Panc1 (cell line): ENCODE data around the gene ATL2. TPM values are rescaled to one million over a fixed set of nuclear protein-coding genes. Genes with fewer than 3 reads are reported as not detected.

Experiments used
- ATAC-seq: fragments of 200-7000 bp; cut with Tn5 transposase; 2 replicates; pipeline ENCODE4 v1.9.1; 2020; ENCODE audit warnings: mild to moderate bottlenecking, moderate library complexity
- BruUV-seq: library from RNA; stranded (reverse); fragments of 400-500 nt; replicated peaks from 2 replicates; lab custom pipeline; 2021; lab: Mats Ljungman, UMichigan
- CTCF ChIA-PET: fragments of 300-600 bp; sonication (Branson Sonifier 250); formaldehyde crosslinking; loops from one replicate; lab custom pipeline; 2022; ENCODE audit warnings: antibody characterized with exemption; lab: Charles Lee
- POLR2A ChIA-PET: fragments of 300-600 bp; sonication (Branson Sonifier 250); formaldehyde crosslinking; loops from one replicate; lab custom pipeline; 2022; ENCODE audit warnings: antibody characterized with exemption; lab: Charles Lee
- DNase-seq: peaks from one replicate; pipeline ENCODE4 v3.0.0-alpha.2; 2010; ENCODE audit warnings: low read depth, low spot score
- H3K27ac ChIP-seq: 2 replicates; pipeline ENCODE4 v1.5.1; 2011; ENCODE audit warnings: mild to moderate bottlenecking, low read length, inconsistent platforms
- H3K27me3 ChIP-seq: fragments of 200-500 bp; sonication (Bioruptor generic); 2 replicates; pipeline ENCODE4 v1.6.0; 2014; ENCODE audit warnings: low read length, inconsistent platforms; ENCODE audit not compliant: control insufficient read depth, insufficient read depth
- H3K36me3 ChIP-seq: fragments of 200-500 bp; sonication (Bioruptor generic); 2 replicates; pipeline ENCODE4 v1.5.1; 2014; ENCODE audit warnings: inconsistent platforms, mild to moderate bottlenecking, low read length, moderate library complexity; ENCODE audit not compliant: control insufficient read depth, insufficient read depth
- H3K4me1 ChIP-seq: 2 replicates; pipeline ENCODE4 v1.5.1; 2011; ENCODE audit warnings: inconsistent platforms, mild to moderate bottlenecking, low read length, moderate library complexity; ENCODE audit not compliant: control insufficient read depth, insufficient read depth
- H3K4me3 ChIP-seq, 2 experiments: 2 replicates each; pipeline ENCODE4 v1.5.1; 2011 to 2012; ENCODE audit warnings: low read depth in 2 of 2, low read length in 2 of 2, mild to moderate bottlenecking in 2 of 2, inconsistent platforms in 1 of 2, moderate library complexity in 1 of 2
- H3K9me3 ChIP-seq: fragments of 200-500 bp; sonication (Bioruptor generic); 2 replicates; pipeline ENCODE4 v1.5.1; 2014; ENCODE audit warnings: low read depth, mild to moderate bottlenecking, inconsistent platforms, low read length, moderate library complexity; ENCODE audit not compliant: control insufficient read depth, insufficient read depth
- CTCF ChIP-seq: fragments of 450-650 bp; IDR thresholded peaks from 2 replicates; pipeline ENCODE4 v1.5.1; 2017; ENCODE audit warnings: mild to moderate bottlenecking
- POLR2AphosphoS5 ChIP-seq: IDR thresholded peaks from 2 replicates; pipeline ENCODE4 v1.6.1; 2012; ENCODE audit warnings: mild to moderate bottlenecking, low read depth, low read length, moderate library complexity
- REST ChIP-seq, 2 experiments: IDR thresholded peaks; 2 replicates each; pipeline ENCODE4 v1.6.1; 2011 to 2012; ENCODE audit warnings: low read depth in 2 of 2, control low read depth in 1 of 2, low read length in 1 of 2, mild to moderate bottlenecking in 1 of 2, moderate library complexity in 1 of 2; ENCODE audit not compliant: insufficient read depth in 1 of 2
- SIN3A ChIP-seq: IDR thresholded peaks from 2 replicates; pipeline ENCODE4 v1.6.1; 2012; ENCODE audit warnings: low read depth, mild to moderate bottlenecking, low read length, moderate library complexity, borderline replicate concordance; ENCODE audit not compliant: insufficient read depth
- TCF7L2 ChIP-seq: IDR thresholded peaks from 2 replicates; pipeline ENCODE4 v1.6.1; 2011; ENCODE audit warnings: mild to moderate bottlenecking, low read depth, low read length, inconsistent platforms
- in situ Hi-C: cut with HindIII; loops from 2 replicates; pipeline ENCODE4 v1.10.0; 2016; ENCODE audit warnings: low sequenced_read_pairs, low pct_unique_long_range_greater_than_20kb
- intact Hi-C: fragments of 100-400 bp; cut with micrococcal nuclease; formaldehyde crosslinking; loops from one replicate; pipeline ENCODE4 v1.10.0; 2022; ENCODE audit not compliant: unreplicated experiment
- total RNA-seq: library from RNA; stranded (reverse); gene quantifications from one replicate; pipeline ENCODE4 v1.2.1, GENCODE V29; 2021; ENCODE audit not compliant: unreplicated experiment

Gene ATL2
- total RNA-seq, 1 experiment from 2014 or later: 78.7 TPM

GRCh38 chr2:38244301-38244700, 132.8 kb downstream of the ATL2 start:
- Histone ChIP-seq H3K27me3 (no peaks in the 10 kb centered on the region), H3K9me3 (no peaks in the 10 kb centered on the region), H3K36me3 (no peaks in the 10 kb centered on the region), H3K4me3 (no peak overlapping the region), H3K4me1 (no peaks in the 10 kb centered on the region), H3K27ac (no peak overlapping the region)
- intact Hi-C loops (no loop called here), in situ Hi-C loops (no loop called here)
- DNase-seq (no peak), ATAC-seq (no peak)
- BruUV-seq: no TSS peak
- CTCF ChIA-PET: no interaction called here
- POLR2A ChIA-PET: no interaction called here
- TF ChIP-seq SIN3A: no peak
- TF ChIP-seq REST (IDR thresholded peaks at IDR 0.05; ENCODE audit: insufficient read depth in 1 of 2, low read depth in 2 of 2, low read length in 1 of 2): no peak
- TF ChIP-seq POLR2AphosphoS5: no peak
- no peak for TF ChIP-seq CTCF
- no peak for TF ChIP-seq TCF7L2

Other genes with a start within 250 kb of the ATL2 start
- 69.8 TPM for gene HNRNPLL, start 225.7 kb upstream of the ATL2 start, total RNA-seq